Measurements from ENCODE around the gene CENPV.

- TF ChIP-seq, protein P1, sequence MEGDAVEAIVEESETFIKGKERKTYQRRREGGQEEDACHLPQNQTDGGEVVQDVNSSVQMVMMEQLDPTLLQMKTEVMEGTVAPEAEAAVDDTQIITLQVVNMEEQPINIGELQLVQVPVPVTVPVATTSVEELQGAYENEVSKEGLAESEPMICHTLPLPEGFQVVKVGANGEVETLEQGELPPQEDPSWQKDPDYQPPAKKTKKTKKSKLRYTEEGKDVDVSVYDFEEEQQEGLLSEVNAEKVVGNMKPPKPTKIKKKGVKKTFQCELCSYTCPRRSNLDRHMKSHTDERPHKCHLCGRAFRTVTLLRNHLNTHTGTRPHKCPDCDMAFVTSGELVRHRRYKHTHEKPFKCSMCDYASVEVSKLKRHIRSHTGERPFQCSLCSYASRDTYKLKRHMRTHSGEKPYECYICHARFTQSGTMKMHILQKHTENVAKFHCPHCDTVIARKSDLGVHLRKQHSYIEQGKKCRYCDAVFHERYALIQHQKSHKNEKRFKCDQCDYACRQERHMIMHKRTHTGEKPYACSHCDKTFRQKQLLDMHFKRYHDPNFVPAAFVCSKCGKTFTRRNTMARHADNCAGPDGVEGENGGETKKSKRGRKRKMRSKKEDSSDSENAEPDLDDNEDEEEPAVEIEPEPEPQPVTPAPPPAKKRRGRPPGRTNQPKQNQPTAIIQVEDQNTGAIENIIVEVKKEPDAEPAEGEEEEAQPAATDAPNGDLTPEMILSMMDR (IDR thresholded peaks at IDR 0.05; ENCODE audit: poor library complexity) = no peak
- TF ChIP-seq EZH2 (IDR thresholded peaks at IDR 0.05; ENCODE audit: borderline replicate concordance) (no peak), EZH2phosphoT487 (IDR thresholded peaks at IDR 0.05; ENCODE audit: low read depth, severe bottlenecking, unreplicated experiment) (no peak)
These were observed 31.3 kb upstream of the CENPV start for GRCh38 chr17:16384557-16384956.
